Umbilical cord (tissue), 2 donors: ENCODE data around the gene TUBB1. TPM values are rescaled to one million over a fixed set of nuclear protein-coding genes. Genes with fewer than 3 reads are reported as not detected.
"Not testable (repeated sequence)": the region's sequence is repeated elsewhere in the genome, so short reads cannot be mapped to it uniquely, and the experiment has no call there.

Source experiments
- DNase-seq: peaks from one replicate; pipeline ENCODE4 v3.0.0-alpha.2; 2015; ENCODE audit warnings: low spot score
- total RNA-seq: library from RNA; depleted of rRNA; stranded (reverse); fragments of >200 nt; gene quantifications from one replicate; pipeline ENCODE4 v1.2.3, GENCODE V29; 2014; ENCODE audit warnings: low replicate concordance; ENCODE audit not compliant: insufficient read depth

Gene TUBB1
- total RNA-seq, 1 donor from 2014 or later = 2.4 TPM

DNA sequence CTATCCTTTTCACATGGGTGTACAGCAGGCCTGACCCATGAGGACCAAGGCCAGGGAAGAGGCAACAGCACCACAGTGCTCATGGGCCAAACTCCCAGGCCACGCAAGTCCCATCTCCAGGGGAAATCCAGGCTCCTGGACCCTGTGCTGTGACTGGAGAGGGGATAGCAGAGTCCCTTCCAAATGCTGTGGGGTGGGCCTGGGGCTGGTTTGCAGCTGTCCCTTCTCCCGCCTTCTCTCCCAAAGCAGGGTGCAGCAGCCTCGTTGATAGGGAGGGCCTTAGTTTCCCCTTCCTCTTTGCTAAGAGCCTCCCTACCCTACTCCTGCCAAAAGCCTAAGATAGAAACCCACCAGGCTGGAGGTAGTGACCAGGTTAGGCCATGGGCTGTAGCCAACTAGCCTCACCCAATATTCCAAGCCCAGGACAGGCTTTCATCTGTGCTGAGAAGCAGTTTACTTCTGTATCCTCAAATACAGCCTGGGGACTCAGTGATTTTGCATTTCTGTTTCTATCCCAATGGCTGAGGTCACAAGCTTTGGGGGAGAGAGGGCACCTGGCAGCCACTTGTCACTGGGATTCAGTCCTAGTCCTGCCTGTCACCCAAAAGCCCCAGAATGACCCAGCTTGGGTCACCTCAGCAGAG, 13.6 kb upstream of the TUBB1 start:
- no peak for DNase-seq

DNA sequence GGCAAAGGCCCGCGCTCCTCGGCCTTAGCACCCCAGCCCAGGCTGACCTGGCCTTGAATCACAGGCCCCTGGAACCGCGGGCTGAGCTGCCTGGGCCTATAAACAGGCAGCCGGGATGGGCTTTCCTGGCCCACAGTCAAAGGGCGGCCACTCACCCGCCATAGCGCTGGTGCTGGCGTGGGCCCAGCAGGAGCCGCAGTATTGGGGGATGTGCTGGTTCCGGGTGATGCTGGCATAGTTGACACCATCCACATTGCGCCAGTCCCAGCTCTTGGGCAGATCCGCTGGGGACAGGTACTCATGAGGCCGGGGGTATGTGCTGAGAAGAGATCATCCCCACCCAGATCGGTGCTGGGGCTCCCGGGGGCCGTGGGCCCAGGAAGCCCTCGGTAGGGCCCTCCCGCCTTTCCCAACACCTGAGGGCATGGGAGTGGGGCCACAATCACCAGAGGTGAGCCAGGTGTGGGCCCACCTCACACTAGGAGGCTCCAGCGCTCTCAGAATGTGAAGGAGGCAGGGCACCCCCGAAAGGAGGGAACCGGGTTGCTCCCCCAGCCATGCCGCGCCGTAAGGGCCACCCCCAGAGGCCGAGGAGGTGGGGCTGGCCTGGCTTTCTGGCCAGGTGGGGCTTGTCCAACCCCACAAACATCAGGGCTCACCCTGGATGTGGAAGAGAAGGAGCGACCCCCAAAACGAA, 12.9 kb upstream of the TUBB1 start:
- no peak for DNase-seq

GRCh38 chr20:59006864-59007664, 12.2 kb upstream of the TUBB1 start, which contains the start of gene CTSZ:
Gene CTSZ (minus strand): TSS chr20:59007254. CDS start chr20:59007128, 126 bp downstream.
- peak; percentile 44 for DNase-seq

- peak; percentile 25 for DNase-seq
These were observed 11.3 kb upstream of the TUBB1 start for GRCh38 chr20:59007665-59008511.

GRCh38 chr20:59008715-59009336, 10.4 kb upstream of the TUBB1 start:
- no peak for DNase-seq

DNA sequence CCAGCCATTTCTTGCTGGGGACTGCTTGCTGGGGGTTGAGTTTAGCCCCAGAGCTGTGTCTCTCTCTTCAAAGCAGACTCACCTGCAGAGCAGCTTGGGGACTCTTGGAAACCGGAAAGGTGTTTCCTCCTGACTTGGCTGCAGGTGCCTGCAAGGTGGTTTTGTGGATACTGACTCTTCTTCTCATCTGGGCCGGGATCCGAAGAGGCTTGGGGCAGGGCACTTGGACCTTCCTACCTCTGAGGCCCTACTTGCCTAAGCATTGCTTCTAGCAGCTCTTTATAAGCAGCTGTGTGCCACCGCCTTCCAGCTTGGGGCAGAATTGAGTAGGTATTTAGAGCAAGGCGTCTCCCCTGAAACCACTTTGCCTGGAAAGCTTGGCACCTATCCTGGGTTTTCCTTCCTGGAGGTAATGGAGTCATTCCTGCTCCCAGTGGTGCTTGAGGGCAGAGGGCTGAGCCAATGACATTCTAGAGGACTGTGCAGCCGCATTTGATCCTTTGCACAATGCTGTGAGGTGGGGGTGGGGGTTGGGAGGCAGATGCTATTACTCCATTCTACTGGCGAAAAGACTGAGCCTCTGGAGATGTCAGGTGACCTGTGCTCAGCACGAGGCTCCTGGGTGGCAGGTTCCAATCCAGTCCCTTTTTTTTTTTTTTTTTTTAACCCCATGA, 8.8 kb upstream of the TUBB1 start:
- DNase-seq = peak; percentile 28

GRCh38 chr20:59010995-59011873, 8.0 kb upstream of the TUBB1 start:
- DNase-seq = peak; percentile 37

DNA sequence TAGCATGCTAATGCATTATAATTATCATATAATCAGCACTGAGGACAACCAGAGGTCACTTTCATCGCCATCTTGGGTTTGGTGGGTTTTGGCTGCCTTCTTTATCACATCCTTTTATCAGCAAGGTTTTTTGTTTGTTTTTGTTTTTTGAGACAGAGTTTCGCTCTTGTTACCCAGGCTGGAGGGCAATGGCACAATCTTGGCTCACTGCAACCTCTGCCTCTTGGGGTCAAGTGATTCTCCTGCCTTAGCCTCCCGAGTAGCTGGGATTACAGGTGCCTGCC, 7.4 kb upstream of the TUBB1 start:
- not testable (repeated sequence) for DNase-seq

DNA sequence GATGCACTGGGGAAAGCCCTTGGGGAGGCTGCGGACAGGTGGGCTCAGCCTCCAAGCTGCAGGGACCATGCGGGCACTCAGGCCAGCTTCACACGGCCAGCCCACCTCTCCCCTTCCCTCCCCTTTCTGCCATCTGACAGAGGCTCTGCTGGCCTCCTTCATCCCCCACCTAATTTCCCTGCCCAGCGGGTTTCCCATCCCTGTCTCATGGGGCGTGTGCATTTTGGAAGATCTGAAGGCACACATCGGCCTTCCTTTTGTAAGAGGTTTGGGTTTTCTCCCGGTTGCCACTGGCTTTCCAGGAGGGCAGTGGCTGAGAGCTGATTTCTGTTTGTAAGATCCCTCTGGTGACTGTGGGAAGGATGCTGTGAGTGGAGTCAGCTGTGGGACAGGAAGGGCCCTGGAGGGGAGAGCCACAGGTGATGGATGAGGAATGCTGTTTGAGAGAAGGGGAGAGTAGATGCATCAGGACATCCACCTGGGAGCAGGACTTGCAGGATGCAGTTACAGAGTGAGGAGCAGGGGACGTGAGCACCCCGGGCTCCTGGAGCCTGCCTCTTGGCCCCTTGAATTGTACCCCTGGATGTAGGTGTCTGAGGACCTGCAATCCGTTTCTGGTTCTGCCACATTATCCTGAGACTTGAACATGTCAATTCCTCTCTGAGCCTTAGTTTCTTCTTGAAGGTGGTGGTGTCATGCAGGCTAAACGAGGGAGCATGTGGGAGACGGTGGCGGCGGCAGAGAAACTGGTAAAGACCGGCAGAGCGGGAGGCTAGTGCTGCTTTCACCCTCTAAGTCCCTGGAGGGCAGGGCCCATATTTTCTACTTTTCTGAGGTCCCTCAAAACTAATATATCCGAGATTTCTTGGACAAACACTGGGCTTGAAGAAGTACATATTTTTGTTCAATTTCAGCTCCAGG, 5.9 kb upstream of the TUBB1 start:
- DNase-seq = no peak

DNA sequence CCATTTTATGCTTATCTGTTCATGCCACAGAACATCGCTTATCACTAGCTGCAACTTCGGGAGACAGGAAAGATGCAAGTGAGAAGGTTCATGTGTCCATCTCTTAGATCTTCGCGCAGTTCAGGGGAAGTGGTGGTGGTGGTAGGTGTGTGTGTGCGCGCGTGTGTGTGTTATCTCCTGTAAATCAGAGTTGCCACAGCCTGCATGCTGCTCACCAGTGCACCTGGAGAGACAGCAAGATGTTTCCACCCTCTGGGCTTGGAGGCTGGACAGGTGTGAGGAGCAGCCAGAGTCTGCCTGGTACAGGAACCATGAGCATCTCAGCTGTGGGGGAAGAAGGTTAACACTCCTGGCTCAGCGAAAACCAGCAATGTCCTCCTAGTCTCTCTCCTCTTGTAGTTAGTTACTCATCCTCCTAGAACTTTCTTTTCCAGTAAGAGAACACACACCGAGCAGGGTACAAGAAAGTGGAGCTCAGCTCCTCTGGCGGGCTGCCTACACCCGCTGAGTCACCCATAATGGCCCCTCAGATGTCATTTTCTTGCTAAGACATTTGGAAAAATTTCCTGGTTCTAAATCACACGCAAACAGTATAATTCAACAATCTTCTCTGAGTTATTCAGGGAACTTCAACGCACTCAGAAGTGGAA, 5.1 kb upstream of the TUBB1 start:
- DNase-seq = peak; percentile 20

- DNase-seq = no peak
These were observed 4.4 kb upstream of the TUBB1 start for GRCh38 chr20:59014680-59015389.

GRCh38 chr20:59015411-59015810, 3.8 kb upstream of the TUBB1 start:
- no peak for DNase-seq

- DNase-seq = no peak
These were observed 3.2 kb upstream of the TUBB1 start for GRCh38 chr20:59015812-59016711.

GRCh38 chr20:59016795-59017492, 2.3 kb upstream of the TUBB1 start:
- no peak for DNase-seq

DNA sequence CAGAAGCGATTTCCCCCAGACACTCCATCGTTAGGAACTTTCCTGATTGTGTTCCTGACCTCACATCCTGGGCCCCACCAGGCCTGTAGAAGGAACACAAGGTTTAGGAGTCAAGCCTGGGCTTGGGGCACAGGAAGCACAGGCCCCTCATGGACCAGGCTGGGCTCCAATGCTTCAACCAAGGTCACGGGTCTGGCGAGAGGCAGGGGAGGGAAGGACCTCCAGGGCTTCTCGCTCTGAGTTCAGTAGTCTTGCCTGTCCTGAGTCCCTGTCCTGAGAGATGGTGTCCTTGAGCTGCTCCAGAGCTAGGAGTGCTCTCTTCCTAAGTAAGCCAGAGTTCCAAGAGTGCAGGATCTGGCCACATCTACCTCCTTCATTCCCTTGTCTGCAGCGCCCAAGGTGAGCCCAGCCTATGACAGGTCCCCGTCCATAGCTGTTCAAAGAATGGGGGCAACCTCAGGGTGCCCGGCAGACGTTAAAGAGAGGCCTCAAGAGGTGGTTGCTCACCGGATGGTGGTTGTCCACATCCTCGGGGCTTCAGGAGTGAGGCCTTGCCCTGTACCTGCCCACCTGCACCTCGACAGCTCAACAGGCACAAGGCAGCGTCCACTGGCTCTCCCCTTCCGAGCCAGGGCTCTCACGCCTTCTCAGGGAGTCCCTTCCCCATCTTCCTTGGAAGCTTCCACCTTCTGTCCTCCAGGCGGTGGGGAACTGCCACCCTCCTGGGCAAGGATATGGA, 1.6 kb upstream of the TUBB1 start:
- DNase-seq = no peak
